Astrocyte of the spinal cord (primary cell): Measurements from ENCODE around the gene AKT1.
A peak's percentile ranks its signal among the peaks of the same experiment; 100 is the strongest.

Source experiments
- DNase-seq: peaks from one replicate; pipeline ENCODE4 v3.0.0; 2011; ENCODE audit warnings: low read depth, low spot score
- H3K4me3 ChIP-seq: 2 replicates; pipeline ENCODE4 v1.5.1; 2011; ENCODE audit warnings: low read depth, mild to moderate bottlenecking, low read length, moderate library complexity
- CTCF ChIP-seq: IDR thresholded peaks from 2 replicates; pipeline ENCODE4 v1.5.1; 2012; ENCODE audit warnings: low read depth, mild to moderate bottlenecking, low read length, inconsistent platforms
- in situ Hi-C: cut with HindIII; loops from 2 replicates; pipeline ENCODE4 v1.10.0; 2017; ENCODE audit warnings: low sequenced_read_pairs

Gene AKT1

DNA sequence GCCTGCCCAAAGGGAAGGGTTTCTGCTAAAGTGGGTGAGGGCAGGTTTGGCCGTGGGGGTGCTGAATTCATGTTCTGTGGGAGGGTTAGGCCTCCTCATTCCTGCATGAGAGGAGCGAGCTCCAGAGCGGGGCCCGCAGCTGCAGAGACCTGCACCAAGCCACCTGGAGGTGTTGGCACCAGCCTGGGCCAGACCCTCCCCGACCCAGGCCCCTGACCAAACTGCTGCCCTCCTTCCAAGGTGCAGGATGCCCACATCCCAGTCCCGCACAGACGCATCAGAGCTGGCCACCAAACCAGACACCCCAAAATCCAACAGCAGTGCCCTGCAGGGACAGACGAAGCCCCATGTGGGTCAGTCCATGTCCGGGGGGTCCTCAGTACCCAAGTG is 61.0 kb downstream of the AKT1 start:
- DNase-seq = no peak
- H3K4me3 ChIP-seq = no peak overlapping the region
- in situ Hi-C loops = no loop called here
- no peak for TF ChIP-seq CTCF

- H3K4me3 ChIP-seq = no peak overlapping the region
- no peak for DNase-seq
- no peak for TF ChIP-seq CTCF
- in situ Hi-C loops = no loop called here
These were observed 61.4 kb downstream of the AKT1 start for GRCh38 chr14:104734051-104734587.

DNA sequence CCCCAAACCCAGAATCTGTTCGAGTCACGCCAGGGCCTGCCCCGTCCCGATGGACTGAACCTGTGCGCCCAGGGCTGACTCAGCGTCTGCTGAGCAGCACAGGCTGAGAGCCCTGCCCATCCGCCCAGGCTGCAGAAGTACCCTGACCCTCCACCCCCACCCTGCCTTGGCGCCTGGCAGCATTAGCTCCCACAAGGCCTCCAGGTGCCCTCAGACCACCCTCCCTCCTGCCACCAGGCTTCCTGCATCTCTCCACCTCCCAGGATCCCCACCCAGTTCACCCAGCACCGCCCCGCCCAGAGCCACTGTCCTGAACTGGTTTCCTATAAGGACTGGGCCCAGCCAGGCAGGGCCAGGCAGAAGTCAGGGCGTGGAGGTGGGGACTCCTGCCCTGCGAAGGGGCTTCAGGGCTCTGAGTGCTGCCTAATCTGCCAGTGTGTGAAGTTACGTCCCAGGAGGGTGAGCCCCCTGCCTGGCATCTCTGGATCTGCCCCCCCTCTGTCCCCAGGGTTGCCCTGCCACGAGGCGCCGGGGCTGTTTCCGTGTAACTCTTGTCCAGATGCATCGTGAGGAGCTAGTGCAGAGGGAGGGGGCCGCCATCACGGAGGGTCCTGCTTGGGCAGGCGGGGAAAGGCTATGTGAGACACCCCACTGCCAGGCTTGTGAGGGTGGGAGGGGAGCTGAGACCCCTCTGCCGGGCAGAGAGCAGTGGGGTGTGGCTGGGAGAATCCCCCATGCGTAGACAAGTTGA is 62.4 kb downstream of the AKT1 start:
- no peak for TF ChIP-seq CTCF
- no peak overlapping the region for H3K4me3 ChIP-seq
- no peak for DNase-seq
- in situ Hi-C loops = no loop called here

DNA sequence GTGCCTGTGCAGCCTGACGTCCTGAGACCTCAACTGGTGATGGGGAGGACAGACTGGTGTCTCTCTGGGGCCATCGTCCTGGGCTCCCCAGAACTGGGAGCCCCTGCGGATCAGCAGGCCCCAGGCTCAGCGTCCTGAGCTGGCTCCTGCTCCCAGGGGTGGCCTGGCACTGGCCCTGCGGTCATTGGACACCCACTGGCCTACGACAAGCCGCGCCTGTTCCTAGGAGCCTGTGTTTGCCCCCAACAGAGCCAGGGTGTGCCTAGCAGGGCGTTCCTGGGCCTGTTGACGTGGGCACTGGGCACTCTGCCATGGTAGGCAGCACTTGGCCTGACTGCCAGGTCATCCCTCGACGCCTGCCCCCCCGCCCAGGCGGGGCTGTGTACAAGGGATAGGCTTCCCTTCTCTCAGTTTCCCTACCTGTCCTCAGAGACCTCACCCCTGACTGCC is 63.2 kb downstream of the AKT1 start:
- in situ Hi-C loops = no loop called here
- no peak overlapping the region for H3K4me3 ChIP-seq
- no peak for DNase-seq
- no peak for TF ChIP-seq CTCF

DNA sequence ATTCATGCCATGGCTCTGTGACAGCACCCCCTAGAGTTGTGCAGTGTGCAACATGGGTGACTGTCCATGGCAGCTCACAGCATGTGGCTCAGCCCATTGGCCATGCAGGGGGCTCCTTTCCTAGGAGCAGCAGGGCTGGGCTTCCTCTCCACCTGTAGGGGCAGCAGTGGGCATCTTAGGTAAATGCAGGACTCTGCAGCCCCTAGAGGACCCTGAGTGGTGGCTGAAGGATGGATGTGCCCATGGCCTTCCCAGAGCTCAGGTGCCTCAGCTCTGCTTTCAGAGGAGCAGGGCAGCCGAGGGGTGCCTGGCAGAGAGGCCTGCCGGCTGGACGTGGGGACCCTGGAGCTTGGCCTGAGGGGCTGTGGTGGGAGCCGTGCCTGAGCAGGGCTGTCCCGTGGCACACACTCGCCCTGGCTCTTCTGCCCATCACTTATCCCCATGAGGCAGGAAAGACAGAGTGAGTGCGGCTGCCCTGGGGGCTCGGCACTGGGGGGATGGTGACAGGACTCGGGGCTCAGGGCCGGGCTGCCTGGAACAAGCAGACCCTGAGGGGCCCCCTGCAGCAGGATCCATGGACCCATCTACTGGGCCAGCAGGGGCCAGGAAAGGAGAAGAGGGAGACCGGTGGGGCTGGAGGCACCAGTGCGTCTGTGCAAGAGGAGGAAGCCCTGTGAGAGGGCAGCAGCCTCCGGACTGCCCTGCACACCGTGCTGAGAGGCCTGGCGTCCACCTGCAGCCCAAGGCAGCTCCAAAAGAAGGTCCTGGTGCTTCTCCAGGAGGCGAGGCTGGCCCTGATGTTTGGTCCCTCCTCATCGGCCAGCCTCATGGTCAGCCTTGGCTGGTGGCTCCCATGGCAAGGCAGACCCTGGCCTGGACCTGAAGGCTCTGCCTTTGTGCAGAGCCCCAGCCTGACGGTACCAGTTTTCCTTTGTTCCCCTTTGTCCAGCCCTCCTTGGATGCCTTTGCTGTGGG is 63.9 kb downstream of the AKT1 start:
- in situ Hi-C loops = no loop called here
- no peak overlapping the region for H3K4me3 ChIP-seq
- DNase-seq = no peak
- TF ChIP-seq CTCF = peak; percentile 55

DNA sequence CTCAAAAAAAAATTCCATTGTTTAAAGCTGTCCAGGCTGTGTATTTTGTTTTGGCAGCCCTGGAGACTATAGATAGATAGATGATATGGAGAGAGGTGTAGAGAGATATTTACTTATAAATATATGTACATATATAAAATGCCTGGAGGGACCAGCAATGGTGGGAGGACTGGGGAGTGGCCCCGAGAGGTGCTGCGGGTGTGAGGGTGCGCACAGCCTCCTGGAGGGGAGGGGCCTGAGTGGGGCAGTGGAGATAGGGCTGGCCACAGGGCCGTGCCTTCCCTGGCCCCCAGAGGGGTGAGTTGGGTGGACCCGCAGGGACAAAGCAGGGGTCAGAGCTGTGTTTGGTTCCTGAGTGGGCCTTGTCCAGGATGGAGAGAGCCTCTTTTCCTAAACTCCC is 65.1 kb downstream of the AKT1 start:
- TF ChIP-seq CTCF = no peak
- in situ Hi-C loops = no loop called here
- no peak for DNase-seq
- H3K4me3 ChIP-seq = no peak overlapping the region
